Activated T-cell treated with anti-CD3 and anti-CD28 coated beads, Interleukin-2, amount 50 U/mL, for 72 hours (primary cell): ENCODE results near the gene TIMM23B. TPM values are rescaled to one million over a fixed set of nuclear protein-coding genes. Genes with fewer than 3 reads are reported as not detected.
"Not testable (repeated sequence)": the region's sequence is repeated elsewhere in the genome, so short reads cannot be mapped to it uniquely, and the experiment has no call there.

Experiments used
- ATAC-seq, 2 donors: fragments of 150-1000 bp; cut with Tn5 transposase; replicated peaks in 1 of 2; 2 replicates each; pipeline ENCODE4 v1.10.0; 2021; ENCODE audit warnings: moderate library complexity in 2 of 2, mild to moderate bottlenecking in 1 of 2
- DNase-seq, 2 donors: peaks; one replicate each; pipeline ENCODE4 v3.0.0; 2021 to 2022; ENCODE audit warnings: mixed read lengths in 1 of 2
- H3K27ac Mint-ChIP-seq: one replicate; pipeline ENCODE4 v1.8.0; 2022; ENCODE audit warnings: mild to moderate bottlenecking, moderate library complexity, mixed read lengths
- H3K27me3 Mint-ChIP-seq: one replicate; pipeline ENCODE4 v1.8.0; 2022; ENCODE audit warnings: low read depth, mixed read lengths
- H3K36me3 Mint-ChIP-seq, 2 donors: one replicate each; pipeline ENCODE4 v1.8.0; 2022; ENCODE audit warnings: mixed read lengths in 2 of 2, mild to moderate bottlenecking in 1 of 2; ENCODE audit not compliant: insufficient read depth in 2 of 2
- H3K4me1 Mint-ChIP-seq: one replicate; pipeline ENCODE4 v1.8.0; 2022; ENCODE audit warnings: low read depth, mixed read lengths
- H3K4me3 Mint-ChIP-seq, 2 donors: one replicate each; pipeline ENCODE4 v1.8.0; 2022; ENCODE audit warnings: mild to moderate bottlenecking in 2 of 2, mixed read lengths in 2 of 2, moderate library complexity in 2 of 2
- H3K9me3 Mint-ChIP-seq, 2 donors: one replicate each; pipeline ENCODE4 v1.8.0; 2022; ENCODE audit warnings: mixed read lengths in 2 of 2
- total RNA-seq, 2 donors: library from RNA; stranded (reverse); gene quantifications; one replicate each; pipeline ENCODE4 v1.2.3, GENCODE V29; 2022

Gene TIMM23B
- total RNA-seq, 2 donors from 2014 or later: 18.3 to 23.3 TPM

- H3K27ac Mint-ChIP-seq, H3K9me3 Mint-ChIP-seq, H3K4me3 Mint-ChIP-seq, ATAC-seq, H3K4me1 Mint-ChIP-seq, H3K27me3 Mint-ChIP-seq, H3K36me3 Mint-ChIP-seq, DNase-seq: not testable (repeated sequence)
Observed at GRCh38 chr10:50016926-50017325, 75.1 kb downstream of the TIMM23B start.

- not testable (repeated sequence) for H3K36me3 Mint-ChIP-seq, ATAC-seq, H3K9me3 Mint-ChIP-seq, H3K27ac Mint-ChIP-seq, H3K27me3 Mint-ChIP-seq, H3K4me1 Mint-ChIP-seq, DNase-seq, H3K4me3 Mint-ChIP-seq
Observed at GRCh38 chr10:50017646-50018045, 75.8 kb downstream of the TIMM23B start.

- H3K27ac Mint-ChIP-seq, H3K9me3 Mint-ChIP-seq, H3K4me3 Mint-ChIP-seq, ATAC-seq, H3K27me3 Mint-ChIP-seq, H3K4me1 Mint-ChIP-seq, H3K36me3 Mint-ChIP-seq, DNase-seq: not testable (repeated sequence)
Observed at GRCh38 chr10:50019279-50019678, 77.4 kb downstream of the TIMM23B start.

- not testable (repeated sequence) for H3K9me3 Mint-ChIP-seq, DNase-seq, ATAC-seq, H3K27ac Mint-ChIP-seq, H3K4me3 Mint-ChIP-seq, H3K4me1 Mint-ChIP-seq, H3K36me3 Mint-ChIP-seq
- peaks cover 13% of the 10 kb centered on the region for H3K27me3 Mint-ChIP-seq
Observed at GRCh38 chr10:50020451-50021024, 78.7 kb downstream of the TIMM23B start.

- H3K9me3 Mint-ChIP-seq: no peaks in the 10 kb centered on the region
- peaks cover 24% of the 10 kb centered on the region for H3K27me3 Mint-ChIP-seq
- no peak for DNase-seq
- no peak for ATAC-seq
- H3K4me1 Mint-ChIP-seq: no peaks in the 10 kb centered on the region
- no peak overlapping the region for H3K4me3 Mint-ChIP-seq
- H3K36me3 Mint-ChIP-seq: no peaks in the 10 kb centered on the region
- H3K27ac Mint-ChIP-seq: no peak overlapping the region
Observed at GRCh38 chr10:50021646-50022045, 79.8 kb downstream of the TIMM23B start.

Other genes with a start within 250 kb of the TIMM23B start
- gene OGDHL, start 179.7 kb upstream of the TIMM23B start, total RNA-seq: under 1 TPM; 0.67 to 0.99 TPM
- 10 to 100 TPM; 32.1 to 33.4 TPM for gene PARG, start within 50 bp of the TIMM23B start, total RNA-seq
- 10 to 100 TPM; 18.4 to 21.9 TPM for gene AGAP6, start 46.4 kb downstream of the TIMM23B start, total RNA-seq
- 10 to 100 TPM; 27.0 to 32.4 TPM for gene WASHC2A, start 125.9 kb downstream of the TIMM23B start, total RNA-seq